ENCODE data around the gene DENND6A.
"Not testable (repeated sequence)": the region's sequence is repeated elsewhere in the genome, so short reads cannot be mapped to it uniquely, and the experiment has no call there.

DENND6A gene

GRCh38 chr3:57627976-57628375 is 64.9 kb downstream of the DENND6A start:
- no peak for TF ChIP-seq CTCF (IDR thresholded peaks at IDR 0.05; ENCODE audit: extremely low read depth, insufficient read depth, missing control alignments)
- in situ Hi-C loops (cut with MboI; ENCODE audit: low pct_unique_long_range_greater_than_20kb, low sequenced_read_pairs, unreplicated experiment) = no loop called here

GRCh38 chr3:57624801-57625200 is 68.1 kb downstream of the DENND6A start:
- TF ChIP-seq CTCF (IDR thresholded peaks at IDR 0.05; ENCODE audit: extremely low read depth, insufficient read depth, missing control alignments) = no peak
- in situ Hi-C loops (cut with MboI; ENCODE audit: low pct_unique_long_range_greater_than_20kb, low sequenced_read_pairs, unreplicated experiment) = no loop called here
- no peak for DNase-seq (ENCODE audit: low spot score)

More at GRCh38 chr3:57627976-57628375, 64.9 kb downstream of the DENND6A start:
- no peak for DNase-seq (ENCODE audit: low spot score)

GRCh38 chr3:57622362-57622761 is 70.5 kb downstream of the DENND6A start:
- in situ Hi-C loops (cut with MboI; ENCODE audit: low pct_unique_long_range_greater_than_20kb, low sequenced_read_pairs, unreplicated experiment) = no loop called here
- no peak for DNase-seq (ENCODE audit: low spot score)
- no peak for TF ChIP-seq CTCF (IDR thresholded peaks at IDR 0.05; ENCODE audit: extremely low read depth, insufficient read depth, missing control alignments)

- in situ Hi-C loops (cut with MboI; ENCODE audit: low pct_unique_long_range_greater_than_20kb, low sequenced_read_pairs, unreplicated experiment) = no loop called here
- no peak for DNase-seq (ENCODE audit: low spot score)
- TF ChIP-seq CTCF (IDR thresholded peaks at IDR 0.05; ENCODE audit: extremely low read depth, insufficient read depth, missing control alignments) = no peak
Observed at GRCh38 chr3:57617739-57618138, 75.1 kb downstream of the DENND6A start.

- no peak for DNase-seq (ENCODE audit: low spot score)
- in situ Hi-C loops (cut with MboI; ENCODE audit: low pct_unique_long_range_greater_than_20kb, low sequenced_read_pairs, unreplicated experiment) = no loop called here
- no peak for TF ChIP-seq CTCF (IDR thresholded peaks at IDR 0.05; ENCODE audit: extremely low read depth, insufficient read depth, missing control alignments)
Observed at GRCh38 chr3:57616233-57616632, 76.6 kb downstream of the DENND6A start.

- DNase-seq (ENCODE audit: low spot score); in situ Hi-C loops (cut with MboI; ENCODE audit: low pct_unique_long_range_greater_than_20kb, low sequenced_read_pairs, unreplicated experiment): not testable (repeated sequence)
Observed at GRCh38 chr3:57611870-57612269, 81.0 kb downstream of the DENND6A start.

- no peak for DNase-seq (ENCODE audit: low spot score)
- in situ Hi-C loops (cut with MboI; ENCODE audit: low pct_unique_long_range_greater_than_20kb, low sequenced_read_pairs, unreplicated experiment) = no loop called here
- TF ChIP-seq CTCF (IDR thresholded peaks at IDR 0.05; ENCODE audit: extremely low read depth, insufficient read depth, missing control alignments) = no peak
Observed at GRCh38 chr3:57605683-57606082, 87.2 kb downstream of the DENND6A start.
